Neuronal stem cell (in vitro differentiated cells): ENCODE data around the gene TNNT3.

Source experiments
- DNase-seq: peaks from one replicate; pipeline ENCODE4 v3.0.0-alpha.2; 2013; ENCODE audit warnings: low spot score
- H2AFZ ChIP-seq: one replicate; pipeline ENCODE4 v1.6.1; 2013; ENCODE audit warnings: mild to moderate bottlenecking, low read length, inconsistent platforms
- H2AK5ac ChIP-seq: 2 replicates; pipeline ENCODE4 v1.6.1; 2013; ENCODE audit warnings: low read depth, mild to moderate bottlenecking, inconsistent platforms, low read length, moderate library complexity, mixed read lengths
- H2BK120ac ChIP-seq: 2 replicates; pipeline ENCODE4 v1.6.1; 2013; ENCODE audit warnings: low read depth, mild to moderate bottlenecking, inconsistent platforms, low read length, moderate library complexity, mixed read lengths
- H2BK12ac ChIP-seq: one replicate; pipeline ENCODE4 v1.6.1; 2013; ENCODE audit warnings: low read length, inconsistent platforms
- H2BK15ac ChIP-seq: 2 replicates; pipeline ENCODE4 v1.6.1; 2013; ENCODE audit warnings: mild to moderate bottlenecking, low read length, inconsistent platforms, mixed read lengths
- H2BK5ac ChIP-seq: one replicate; pipeline ENCODE4 v1.6.1; 2013; ENCODE audit warnings: inconsistent platforms, mild to moderate bottlenecking, low read length, moderate library complexity
- H3K14ac ChIP-seq: one replicate; pipeline ENCODE4 v1.6.1; 2013; ENCODE audit warnings: low read length, inconsistent platforms
- H3K18ac ChIP-seq: 2 replicates; pipeline ENCODE4 v1.6.1; 2013; ENCODE audit warnings: low read length, inconsistent platforms
- H3K23ac ChIP-seq: 2 replicates; pipeline ENCODE4 v1.6.1; 2013; ENCODE audit warnings: low read depth, mild to moderate bottlenecking, mixed read lengths, low read length, inconsistent platforms; ENCODE audit not compliant: poor library complexity
- H3K27ac ChIP-seq: replicated peaks from 3 replicates; pipeline ENCODE4 v1.5.1; 2013; ENCODE audit warnings: low read length, inconsistent platforms
- H3K27me3 ChIP-seq, 3 experiments: 2 replicates each; pipeline ENCODE4 v1.6.1; 2013; ENCODE audit warnings: low read length in 3 of 3, mild to moderate bottlenecking in 2 of 3, inconsistent platforms in 1 of 3, low read depth in 1 of 3, mixed read lengths in 1 of 3, moderate library complexity in 1 of 3; ENCODE audit not compliant: control insufficient read depth in 3 of 3, insufficient read depth in 3 of 3
- H3K36me3 ChIP-seq, 2 donors: replicated peaks in 1 of 2; 2 replicates each; pipeline ENCODE4 v1.6.1; 2013; ENCODE audit warnings: low read length in 2 of 2; ENCODE audit not compliant: control insufficient read depth in 2 of 2, insufficient read depth in 2 of 2
- H3K4ac ChIP-seq: 2 replicates; pipeline ENCODE4 v1.6.1; 2013; ENCODE audit warnings: inconsistent platforms, mild to moderate bottlenecking, low read length, moderate library complexity
- H3K4me1 ChIP-seq, 2 donors: 1 replicate in 1 of 2; 2 replicates in 1 of 2; pipeline ENCODE4 v1.6.1; 2013; ENCODE audit warnings: low read length in 2 of 2, low read depth in 1 of 2; ENCODE audit not compliant: control insufficient read depth in 2 of 2, insufficient read depth in 1 of 2
- H3K4me2 ChIP-seq: one replicate; pipeline ENCODE4 v1.6.1; 2013; ENCODE audit warnings: mild to moderate bottlenecking, low read length, inconsistent platforms; ENCODE audit not compliant: insufficient read depth, poor library complexity, severe bottlenecking
- H3K4me3 ChIP-seq, 2 donors: 2 replicates each; pipeline ENCODE4 v1.5.1; 2013; ENCODE audit warnings: low read length in 2 of 2, mild to moderate bottlenecking in 2 of 2, inconsistent platforms in 1 of 2, moderate library complexity in 1 of 2
- H3K79me1 ChIP-seq: one replicate; pipeline ENCODE4 v1.6.1; 2013; ENCODE audit warnings: low read depth, mild to moderate bottlenecking, inconsistent platforms, low read length, moderate library complexity
- H3K9ac ChIP-seq: one replicate; pipeline ENCODE4 v1.6.1; 2013; ENCODE audit warnings: mild to moderate bottlenecking, low read depth, low read length, inconsistent platforms; ENCODE audit not compliant: poor library complexity
- H3K9me3 ChIP-seq, 2 donors: replicated peaks in 1 of 2; 2 replicates each; pipeline versions ENCODE3 to v1.6.1; 2013; ENCODE audit warnings: low read length in 2 of 2, mild to moderate bottlenecking in 2 of 2, inconsistent platforms in 1 of 2, low read depth in 1 of 2, mixed read lengths in 1 of 2, moderate library complexity in 1 of 2; ENCODE audit not compliant: control insufficient read depth in 2 of 2, insufficient read depth in 1 of 2
- H4K8ac ChIP-seq: one replicate; pipeline ENCODE4 v1.6.1; 2013; ENCODE audit warnings: low read depth, mild to moderate bottlenecking, inconsistent platforms, low read length, moderate library complexity
- H4K91ac ChIP-seq: one replicate; pipeline ENCODE4 v1.6.1; 2013; ENCODE audit warnings: low read length, low read depth, mild to moderate bottlenecking, inconsistent platforms; ENCODE audit not compliant: poor library complexity
- WGBS, 2 donors: extraction: QIAGEN DNeasy Blood & Tissue Kit; methylation state at CpG; one replicate each; pipeline ENCODE4 v1.1.7; 2013; ENCODE audit warnings: missing lambda C conversion rate in 2 of 2, mixed read lengths in 1 of 2; ENCODE audit not compliant: insufficient read length in 2 of 2, insufficient replicate concordance in 1 of 2; ENCODE audit errors: extremely low coverage in 2 of 2; 5-methylcytosine and 5-hydroxymethylcytosine counted together

Gene TNNT3

DNA sequence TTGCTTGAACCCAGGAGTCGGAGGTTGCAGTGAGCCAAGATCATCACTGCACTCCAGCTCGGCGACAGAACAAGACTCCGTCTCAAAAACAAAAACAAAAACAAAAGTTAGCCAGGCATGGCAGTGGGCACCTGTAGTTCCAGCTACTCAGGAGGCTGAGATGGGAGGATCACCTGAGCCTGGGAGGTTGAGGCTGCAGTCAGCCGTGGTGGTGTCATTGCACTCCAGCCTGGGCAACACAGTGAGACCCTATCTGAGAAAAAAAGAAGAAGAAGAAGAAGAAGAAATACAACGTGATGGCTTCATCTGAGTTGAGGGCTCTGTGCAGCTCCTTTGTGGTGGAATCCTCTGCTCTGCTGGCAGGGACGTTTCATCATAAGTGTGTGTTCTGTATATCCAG, 10.0 kb upstream of the TNNT3 start:
- Histone ChIP-seq H3K4me1 (peaks cover 3 to 4% of the 10 kb centered on the region in 2 donors), H3K27me3 (peaks cover 0 to 5% (median 0%) of the 10 kb centered on the region in 3 experiments), H3K4ac (no peak overlapping the region), H3K4me3 (no peak overlapping the region), H2BK15ac (no peak overlapping the region), H3K23ac (no peak overlapping the region), H3K36me3 (no peaks in the 10 kb centered on the region), H3K9ac (no peak overlapping the region), H3K18ac (no peak overlapping the region), H2BK5ac (no peak overlapping the region), H4K8ac (no peak overlapping the region), H2BK12ac (no peak overlapping the region), H3K27ac (no peak overlapping the region), H3K79me1 (no peaks in the 10 kb centered on the region), H4K91ac (no peak overlapping the region), H3K4me2 (no peak overlapping the region), H2BK120ac (no peak overlapping the region), H3K9me3 (peaks cover 0 to 2% of the 10 kb centered on the region in 2 donors), H2AFZ (no peak overlapping the region), H2AK5ac (no peak overlapping the region), H3K14ac (no peak overlapping the region)
- no peak for DNase-seq
- no CpG with 5 or more reads among the region's 7 CpGs for WGBS, 2 donors

- Histone ChIP-seq H2AK5ac (no peak overlapping the region), H3K36me3 (no peaks in the 10 kb centered on the region), H3K4me2 (no peak overlapping the region), H3K4me1 (peaks cover 3% of the 10 kb centered on the region in 2 donors), H4K8ac (no peak overlapping the region), H3K9ac (no peak overlapping the region), H3K4ac (no peak overlapping the region), H3K23ac (no peak overlapping the region), H3K14ac (no peak overlapping the region), H2BK5ac (no peak overlapping the region), H3K4me3 (no peak overlapping the region), H3K9me3 (peaks cover 0 to 2% of the 10 kb centered on the region in 2 donors), H3K18ac (no peak overlapping the region), H3K27me3 (peaks cover 0 to 3% (median 0%) of the 10 kb centered on the region in 3 experiments), H4K91ac (no peak overlapping the region), H2AFZ (no peak overlapping the region), H3K27ac (no peak overlapping the region), H2BK120ac (no peak overlapping the region), H2BK12ac (no peak overlapping the region), H2BK15ac (no peak overlapping the region), H3K79me1 (no peaks in the 10 kb centered on the region)
- no peak for DNase-seq
- no CpG with 5 or more reads among the region's 13 CpGs for WGBS, 2 donors
These were observed 7.1 kb upstream of the TNNT3 start for GRCh38 chr11:1912289-1912878.

DNA sequence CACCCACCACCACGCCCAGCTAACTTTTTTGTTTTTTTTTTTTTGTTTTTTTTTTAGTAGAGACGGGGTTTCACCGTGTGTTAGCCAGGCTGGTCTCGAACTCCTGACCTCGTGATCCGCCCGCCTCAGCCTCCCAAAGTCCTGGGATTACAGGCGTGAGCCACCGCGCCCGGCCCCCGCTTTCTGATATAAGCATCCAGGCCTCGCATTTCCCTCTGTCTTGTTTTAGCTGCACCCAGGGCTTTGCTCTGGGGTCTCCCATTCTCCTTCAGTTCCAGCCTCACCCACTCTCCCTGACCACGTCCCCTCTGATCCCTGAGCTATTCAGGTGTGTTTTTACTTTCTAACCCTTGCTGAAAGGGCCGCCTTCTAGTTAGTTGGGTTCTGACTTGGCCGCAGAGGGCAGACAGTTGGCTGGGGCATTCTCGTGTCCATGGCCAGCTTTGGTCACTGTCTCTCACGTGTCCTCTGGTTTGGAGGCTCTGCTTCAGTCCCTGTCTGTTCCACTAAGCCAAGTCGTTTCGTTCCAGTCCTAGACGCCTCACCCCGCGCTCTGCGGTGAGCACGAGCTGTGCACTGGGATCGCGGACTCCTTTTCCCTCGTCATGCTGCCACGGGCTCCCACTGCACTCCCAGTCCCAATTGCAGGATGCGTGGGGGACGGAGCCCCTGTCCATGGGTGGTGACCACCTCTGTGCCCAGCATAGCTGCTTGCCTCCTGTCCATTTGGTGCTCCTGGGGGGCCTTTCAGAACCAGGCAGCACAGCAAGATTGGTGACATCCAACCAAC, 6.0 kb upstream of the TNNT3 start:
- Histone ChIP-seq H3K14ac (peak overlapping the region; percentile 77), H3K4me1 (peaks cover 0 to 3% of the 10 kb centered on the region in 2 donors), H4K91ac (no peak overlapping the region), H3K18ac (peak overlapping the region; percentile 56), H2BK5ac (no peak overlapping the region), H3K9me3 (no peaks in the 10 kb centered on the region), H2BK120ac (no peak overlapping the region), H3K4ac (no peak overlapping the region), H3K79me1 (no peaks in the 10 kb centered on the region), H3K27ac (no peak overlapping the region), H2AK5ac (no peak overlapping the region), H3K4me3 (no peak overlapping the region), H3K4me2 (no peak overlapping the region), H2AFZ (no peak overlapping the region), H2BK15ac (no peak overlapping the region), H3K23ac (no peak overlapping the region), H3K27me3 (peaks cover 0 to 3% (median 0%) of the 10 kb centered on the region in 3 experiments), H3K36me3 (no peaks in the 10 kb centered on the region), H3K9ac (peak overlapping the region; percentile 36), H2BK12ac (no peak overlapping the region), H4K8ac (no peak overlapping the region)
- no CpG with 5 or more reads among the region's 31 CpGs for WGBS, 2 donors
- DNase-seq, result no peak

- peak overlapping the region; percentile 48 for H3K18ac ChIP-seq
- no peak overlapping the region for H2AFZ ChIP-seq
- H2BK5ac ChIP-seq, result no peak overlapping the region
- no peaks in the 10 kb centered on the region for H3K9me3 ChIP-seq
- no peak overlapping the region for H2AK5ac ChIP-seq
- H3K27me3 ChIP-seq, result peaks cover 0 to 3% (median 0%) of the 10 kb centered on the region in 3 experiments
- no peaks in the 10 kb centered on the region for H3K79me1 ChIP-seq
- no peak overlapping the region for H3K4ac ChIP-seq
- no peak overlapping the region for H3K14ac ChIP-seq
- no peak overlapping the region for H3K9ac ChIP-seq
- peaks cover 0 to 2% of the 10 kb centered on the region in 2 donors for H3K4me1 ChIP-seq
- H4K91ac ChIP-seq, result no peak overlapping the region
- no peak overlapping the region for H2BK12ac ChIP-seq
- no peak overlapping the region for H3K27ac ChIP-seq
- 100% methylated on average over 1 to 2 of the region's 2 CpGs for WGBS, 2 donors
- no peaks in the 10 kb centered on the region for H3K36me3 ChIP-seq
- H4K8ac ChIP-seq, result peak overlapping the region; percentile 43
- H3K23ac ChIP-seq, result no peak overlapping the region
- no peak overlapping the region for H2BK15ac ChIP-seq
- no peak overlapping the region for H3K4me3 ChIP-seq
- no peak overlapping the region for H3K4me2 ChIP-seq
- no peak overlapping the region for H2BK120ac ChIP-seq
- no peak for DNase-seq
These were observed 3.7 kb upstream of the TNNT3 start for GRCh38 chr11:1915795-1916131.
